ENCODE data around the gene ALDH2.
"Not testable (repeated sequence)": the region's sequence is repeated elsewhere in the genome, so short reads cannot be mapped to it uniquely, and the experiment has no call there.

Gene ALDH2

DNA sequence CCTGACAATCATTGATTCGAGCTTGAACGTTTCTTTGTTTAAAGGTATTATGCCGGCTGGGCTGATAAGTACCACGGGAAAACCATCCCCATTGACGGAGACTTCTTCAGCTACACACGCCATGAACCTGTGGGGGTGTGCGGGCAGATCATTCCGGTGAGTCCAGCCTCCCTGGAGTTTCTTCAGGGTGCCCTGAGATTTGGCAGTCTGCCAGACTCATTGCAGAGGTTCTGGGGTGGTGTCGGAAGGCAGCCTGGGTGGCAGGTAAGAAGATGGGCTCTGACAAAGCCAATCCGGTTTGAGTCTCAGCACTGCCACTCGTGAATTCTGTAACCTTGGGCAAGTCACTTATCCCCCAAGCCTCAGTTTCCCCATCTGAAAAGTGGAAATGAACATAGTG, 23.0 kb downstream of the ALDH2 start:
- no peak for DNase-seq (ENCODE audit: low read depth)

DNA sequence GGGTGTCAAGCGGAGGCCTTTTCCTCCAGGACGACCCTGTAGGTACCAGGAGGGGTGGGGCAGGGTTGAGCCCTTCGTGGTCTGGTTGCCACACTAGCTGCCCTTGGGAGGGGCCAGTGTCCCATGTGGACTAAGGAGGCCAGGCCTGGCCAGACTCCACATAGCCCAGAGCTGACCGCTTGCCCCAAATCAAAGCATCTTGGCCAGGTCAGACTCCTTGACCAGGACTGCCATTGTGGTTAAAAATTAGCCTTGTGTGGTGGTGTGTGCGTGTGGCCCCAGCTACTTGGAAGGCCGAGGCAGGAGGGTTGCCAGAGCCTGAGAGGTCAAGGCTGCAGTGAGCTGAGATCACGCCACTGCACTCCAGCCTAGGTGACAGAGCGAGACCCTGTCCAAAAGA, 24.8 kb downstream of the ALDH2 start:
- DNase-seq (ENCODE audit: low read depth) = no peak

DNA sequence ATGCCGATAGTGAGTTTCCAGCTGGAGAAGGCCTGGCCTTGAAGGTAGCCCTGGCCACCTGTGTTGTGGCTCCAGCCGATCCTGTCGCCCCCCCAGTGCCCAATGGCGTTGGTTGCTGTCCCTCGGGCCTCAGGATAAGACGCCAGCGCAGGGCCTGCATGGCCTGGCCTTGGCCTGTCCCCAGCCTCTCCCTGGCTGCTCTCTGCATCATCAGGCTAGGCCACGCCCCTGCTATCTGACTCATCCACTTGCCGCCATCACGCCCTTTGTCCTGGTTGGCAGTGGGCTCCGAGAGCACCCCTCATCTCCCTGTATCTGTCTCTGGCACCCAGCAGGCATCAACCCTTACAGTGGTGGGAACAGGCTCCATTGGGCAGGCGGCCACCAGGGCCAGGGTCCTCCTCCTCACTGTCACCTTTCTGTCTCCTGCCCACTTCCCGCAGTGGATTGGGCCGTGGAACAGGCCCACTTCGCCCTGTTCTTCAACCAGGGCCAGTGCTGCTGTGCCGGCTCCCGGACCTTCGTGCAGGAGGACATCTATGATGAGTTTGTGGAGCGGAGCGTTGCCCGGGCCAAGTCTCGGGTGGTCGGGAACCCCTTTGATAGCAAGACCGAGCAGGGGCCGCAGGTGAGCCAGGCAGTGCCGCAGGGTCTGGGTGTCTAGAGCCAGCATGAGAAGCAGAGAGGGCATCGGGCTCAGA, 25.6 kb downstream of the ALDH2 start:
- DNase-seq (ENCODE audit: low read depth) = no peak

DNA sequence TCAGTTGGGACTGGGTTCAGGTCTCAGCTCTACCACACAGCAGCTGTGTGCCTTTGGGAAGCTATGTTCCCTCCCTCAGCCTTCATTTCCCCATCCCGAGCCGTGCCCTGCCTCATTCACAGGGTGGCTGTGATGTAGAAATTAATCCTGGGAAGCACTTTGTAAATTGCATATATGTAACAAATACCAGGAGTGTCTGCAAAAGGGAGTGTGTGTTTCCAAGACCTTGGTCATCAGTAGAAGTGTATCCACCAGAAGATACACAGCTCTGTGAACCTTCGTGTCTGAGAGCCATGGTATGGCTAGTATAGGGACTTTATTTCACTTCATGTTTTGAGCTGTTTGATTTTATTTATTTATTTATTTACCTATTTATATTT, 26.1 kb downstream of the ALDH2 start:
- no peak for DNase-seq (ENCODE audit: low read depth)

DNA sequence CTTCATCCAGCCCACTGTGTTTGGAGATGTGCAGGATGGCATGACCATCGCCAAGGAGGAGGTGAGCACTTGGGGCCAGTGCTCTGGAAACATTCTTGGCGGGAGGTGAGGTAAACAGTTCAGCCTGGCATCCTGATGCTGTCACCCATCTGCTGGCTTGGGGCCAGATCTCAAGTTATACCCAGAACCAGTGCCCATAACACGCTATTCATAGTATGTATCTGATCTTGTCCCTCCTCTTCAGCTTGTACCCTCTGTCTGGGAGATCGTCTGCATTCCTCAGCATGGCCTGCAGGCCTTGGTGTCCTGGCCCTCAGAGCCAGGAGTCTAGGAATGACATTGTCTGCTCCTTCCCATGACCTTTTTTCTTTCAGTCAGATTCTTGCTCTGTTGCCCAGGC, 31.4 kb downstream of the ALDH2 start:
- no peak for DNase-seq (ENCODE audit: low read depth)

DNA sequence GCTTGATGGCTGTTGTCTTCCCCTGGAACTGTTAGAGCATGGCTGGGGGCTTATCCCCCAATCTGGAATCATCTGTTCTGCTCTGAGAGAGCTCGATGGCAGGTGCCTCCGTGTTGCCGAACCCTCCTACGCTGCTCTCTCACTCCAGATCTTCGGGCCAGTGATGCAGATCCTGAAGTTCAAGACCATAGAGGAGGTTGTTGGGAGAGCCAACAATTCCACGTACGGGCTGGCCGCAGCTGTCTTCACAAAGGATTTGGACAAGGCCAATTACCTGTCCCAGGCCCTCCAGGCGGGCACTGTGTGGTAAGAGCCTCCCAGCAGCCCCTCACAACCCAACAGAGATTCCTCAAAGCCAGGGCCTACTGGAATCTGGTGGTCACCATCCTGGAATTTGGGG, 33.0 kb downstream of the ALDH2 start:
- DNase-seq (ENCODE audit: low read depth) = no peak

DNA sequence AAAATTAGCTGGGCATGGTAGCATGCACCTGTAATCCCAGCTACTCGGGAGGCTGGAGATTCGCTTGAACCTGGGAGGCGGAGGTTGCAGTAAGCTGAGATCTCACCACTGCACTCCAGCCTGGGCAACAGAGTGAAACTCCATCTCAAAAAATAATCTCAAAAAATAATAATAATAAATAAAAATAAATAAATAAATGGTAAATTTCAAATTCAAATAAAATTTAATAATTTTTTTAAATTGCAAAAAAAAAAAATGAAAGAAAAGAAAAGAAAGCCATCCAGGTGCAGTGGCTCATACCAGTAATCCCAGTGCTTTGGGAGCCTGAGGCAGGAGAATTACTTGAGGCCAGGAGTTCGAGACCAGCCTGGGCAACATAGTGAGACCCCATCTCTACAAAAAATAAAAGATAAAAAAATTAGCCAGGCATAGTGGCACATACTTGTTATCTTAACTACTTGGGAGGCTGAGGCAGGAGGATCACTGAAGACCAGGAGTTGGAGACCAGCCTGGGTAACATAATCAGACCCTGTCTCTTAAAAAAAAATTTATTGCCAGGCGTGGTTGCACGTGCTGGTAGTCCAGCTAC, 36.4 kb downstream of the ALDH2 start:
- DNase-seq (ENCODE audit: low read depth) = no peak

DNA sequence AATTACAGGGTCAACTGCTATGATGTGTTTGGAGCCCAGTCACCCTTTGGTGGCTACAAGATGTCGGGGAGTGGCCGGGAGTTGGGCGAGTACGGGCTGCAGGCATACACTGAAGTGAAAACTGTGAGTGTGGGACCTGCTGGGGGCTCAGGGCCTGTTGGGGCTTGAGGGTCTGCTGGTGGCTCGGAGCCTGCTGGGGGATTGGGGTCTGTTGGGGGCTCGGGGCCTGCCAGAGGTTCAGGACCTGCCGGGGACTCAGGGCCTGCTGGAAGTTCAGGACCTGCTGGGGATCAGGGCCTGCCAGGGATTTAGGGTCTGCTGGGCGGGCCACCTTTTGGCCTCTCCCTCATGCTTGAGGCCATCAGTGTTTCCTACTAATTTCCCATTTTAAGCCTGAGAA, 37.1 kb downstream of the ALDH2 start:
- DNase-seq (ENCODE audit: low read depth) = no peak

DNA sequence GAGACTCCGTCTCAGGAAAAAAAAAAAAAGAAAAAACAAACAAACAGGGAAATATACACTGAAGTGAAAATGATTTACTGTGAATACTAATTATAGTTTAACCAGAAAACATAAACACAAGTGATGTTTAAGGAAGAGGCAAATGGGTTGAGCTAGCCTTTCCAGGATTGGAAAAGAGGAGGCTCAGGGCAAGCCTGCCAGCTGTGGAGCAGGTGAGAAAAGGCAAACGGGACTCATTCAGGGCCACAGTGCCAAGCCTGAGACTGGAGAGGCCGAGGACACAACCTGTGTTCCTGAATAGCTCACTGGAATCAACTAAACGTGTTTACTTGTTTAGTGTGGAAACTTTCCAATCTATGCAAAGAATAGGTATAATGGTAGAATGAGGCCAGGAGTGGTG, 39.6 kb downstream of the ALDH2 start:
- no peak for DNase-seq (ENCODE audit: low read depth)

DNA sequence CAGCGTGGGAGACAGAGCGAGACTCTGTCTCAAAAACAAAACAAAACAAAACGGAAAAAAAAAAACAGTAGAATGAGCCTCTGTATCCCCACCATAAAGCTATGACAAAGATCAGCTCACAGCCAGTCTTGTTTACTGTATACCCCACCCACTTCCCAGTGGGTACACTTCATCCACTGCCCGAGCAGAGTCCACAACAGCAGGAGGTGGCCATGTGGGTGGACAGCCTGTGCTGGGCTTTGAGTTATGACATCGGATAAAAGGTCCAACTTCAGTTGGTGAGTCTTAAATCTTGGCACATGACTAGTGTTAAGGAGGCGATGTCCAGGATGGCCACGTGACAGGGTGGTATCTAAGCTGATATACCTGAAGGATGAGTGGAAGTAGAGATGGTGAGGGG, 40.5 kb downstream of the ALDH2 start:
- DNase-seq (ENCODE audit: low read depth) = no peak

DNA sequence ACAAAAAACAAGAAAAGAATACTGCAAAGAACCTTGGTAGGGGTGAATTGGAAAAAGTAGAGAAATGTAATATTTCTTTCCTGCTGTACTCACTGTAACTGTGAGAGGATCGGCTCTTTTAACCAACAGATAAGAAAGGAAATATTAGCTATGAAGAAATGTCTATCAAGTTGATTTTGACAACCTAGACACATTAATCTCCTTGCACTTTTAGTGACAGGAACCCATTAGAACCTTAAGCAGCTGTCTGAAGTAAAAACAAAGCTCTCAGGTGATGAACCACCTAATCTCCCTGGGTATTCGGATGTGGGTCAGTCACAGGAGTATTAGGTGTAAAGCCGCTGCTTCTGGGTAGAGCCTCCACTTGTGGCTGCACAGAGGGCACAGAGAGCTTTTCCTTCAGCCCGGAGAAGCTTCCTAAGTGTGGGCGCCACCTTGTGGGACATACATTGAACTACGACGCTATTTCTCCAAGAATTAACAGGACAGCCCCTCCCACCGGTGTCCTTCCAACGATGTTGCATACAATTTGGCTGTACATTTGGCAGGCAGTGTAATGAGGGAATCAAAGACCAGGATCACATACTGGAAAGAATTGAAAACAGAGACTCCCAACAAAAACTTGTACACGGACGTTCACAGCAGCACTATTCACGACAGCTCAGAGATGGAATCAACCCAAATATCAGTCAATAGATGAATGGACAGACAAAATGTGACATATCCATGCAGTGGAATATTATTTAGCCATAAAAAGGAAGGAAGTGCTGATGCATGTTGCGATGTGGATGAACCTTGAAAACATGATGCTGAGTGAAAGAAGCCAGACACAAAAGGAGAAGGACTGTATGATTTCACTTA, 46.4 kb downstream of the ALDH2 start:
- DNase-seq (ENCODE audit: low read depth) = peak; percentile 56

DNA sequence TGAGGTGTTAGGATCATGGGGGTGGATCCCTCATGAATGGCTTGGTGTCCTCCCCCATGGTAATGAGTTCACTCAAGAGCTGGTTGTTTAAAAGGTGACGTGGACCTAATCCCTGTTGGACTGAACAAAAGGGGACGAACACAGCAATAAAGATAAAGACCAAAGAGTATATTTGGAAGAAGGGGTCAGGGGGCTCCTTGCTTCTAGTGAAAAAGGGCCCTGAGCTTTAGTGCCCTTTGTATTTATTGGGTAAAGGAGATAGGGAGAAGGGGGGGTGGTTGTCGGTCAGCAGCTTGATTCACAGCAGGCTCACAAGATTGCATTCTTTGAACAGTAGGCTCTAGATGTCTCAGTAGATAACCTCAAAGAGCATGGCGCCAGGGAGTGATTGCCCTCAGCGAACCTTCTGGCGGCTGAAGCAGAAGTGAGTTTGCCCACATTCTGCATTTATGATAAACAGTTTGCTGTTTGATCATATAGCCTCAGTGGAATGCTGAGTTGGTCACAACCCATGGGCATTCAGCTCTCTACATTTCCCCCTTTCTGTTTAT, 49.4 kb downstream of the ALDH2 start:
- no peak for DNase-seq (ENCODE audit: low read depth)

DNA sequence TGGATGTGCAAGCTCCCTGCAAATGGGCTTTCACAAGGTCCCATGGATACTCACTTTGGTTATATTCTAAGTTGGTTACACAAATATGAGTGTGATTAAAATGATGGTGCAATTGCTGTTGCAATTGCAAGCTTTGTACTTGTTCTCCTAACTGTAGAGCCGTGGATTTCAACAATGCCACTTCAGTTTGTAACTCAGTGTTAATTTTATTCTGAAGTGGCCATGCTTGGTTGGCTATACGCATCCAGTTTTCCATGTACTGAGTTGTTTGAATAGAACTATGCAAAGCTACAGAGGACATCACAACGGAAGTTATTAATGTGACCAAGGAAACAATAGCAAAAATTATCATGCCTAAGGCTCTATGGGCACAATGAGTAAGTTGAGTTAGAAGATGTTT, 50.2 kb downstream of the ALDH2 start:
- not testable (repeated sequence) for DNase-seq (ENCODE audit: low read depth)

DNA sequence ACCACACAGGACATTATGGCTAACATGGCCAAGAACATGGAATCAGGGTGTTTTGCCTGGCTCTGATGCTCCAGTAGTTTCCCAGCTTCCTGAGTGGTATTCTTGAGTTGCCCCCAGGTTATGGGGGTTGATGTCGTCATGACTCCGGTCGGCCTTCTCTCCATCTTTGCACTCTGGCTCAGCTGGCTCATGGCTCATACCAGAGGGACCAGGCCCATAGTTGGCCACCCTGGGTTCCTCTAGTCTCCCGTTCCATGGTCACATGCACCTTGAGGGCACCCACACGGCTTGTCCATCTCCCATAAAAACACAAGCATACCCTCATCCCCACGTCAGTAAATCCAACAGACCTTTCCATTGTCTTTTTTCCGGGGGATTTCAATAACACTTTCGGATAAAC, 51.6 kb downstream of the ALDH2 start:
- DNase-seq (ENCODE audit: low read depth) = no peak

DNA sequence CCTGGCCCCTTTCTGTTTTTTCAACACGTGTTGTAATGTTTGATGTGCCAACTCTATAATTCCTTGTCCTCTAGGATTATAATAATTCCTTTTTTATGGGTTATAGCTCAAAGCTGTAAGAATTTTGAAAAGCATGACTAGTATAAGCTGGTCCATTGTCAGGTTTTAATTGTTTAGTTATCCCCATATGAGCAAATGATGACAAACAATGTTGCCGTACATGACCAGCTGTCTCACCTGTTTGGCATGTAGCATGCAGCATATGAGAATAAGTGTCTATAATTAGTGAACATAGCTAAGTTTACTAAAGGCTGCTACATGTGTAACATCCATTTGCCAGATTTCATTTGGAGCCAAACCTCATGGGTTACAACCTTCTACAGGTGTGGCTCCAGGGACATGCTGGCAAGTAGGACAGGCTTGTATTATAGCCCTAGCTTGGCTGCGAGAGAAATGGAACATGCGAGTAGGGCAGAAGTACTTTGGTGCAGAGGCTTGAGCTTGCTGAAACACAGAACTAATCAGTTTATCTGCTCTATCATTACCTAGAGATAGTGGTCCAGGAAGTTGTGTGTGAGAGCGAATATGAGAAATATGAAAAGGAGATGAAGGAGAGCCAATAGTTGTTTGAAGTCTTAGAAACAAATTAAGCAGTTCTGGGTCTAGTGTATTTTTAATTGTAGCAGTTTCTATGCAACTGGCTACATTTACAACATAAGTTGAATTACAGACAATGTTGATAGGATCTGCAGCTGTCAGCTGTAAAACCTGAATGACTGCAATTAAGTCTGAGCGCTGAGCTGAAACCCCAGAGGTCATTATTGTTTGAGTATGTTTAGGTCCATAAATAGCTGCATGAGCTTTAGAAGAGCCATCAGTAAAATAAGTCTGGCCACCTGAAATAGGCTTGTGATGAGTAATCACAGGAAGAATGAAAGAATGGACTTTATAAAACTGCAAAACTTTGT, 52.7 kb downstream of the ALDH2 start:
- DNase-seq (ENCODE audit: low read depth) = no peak

DNA sequence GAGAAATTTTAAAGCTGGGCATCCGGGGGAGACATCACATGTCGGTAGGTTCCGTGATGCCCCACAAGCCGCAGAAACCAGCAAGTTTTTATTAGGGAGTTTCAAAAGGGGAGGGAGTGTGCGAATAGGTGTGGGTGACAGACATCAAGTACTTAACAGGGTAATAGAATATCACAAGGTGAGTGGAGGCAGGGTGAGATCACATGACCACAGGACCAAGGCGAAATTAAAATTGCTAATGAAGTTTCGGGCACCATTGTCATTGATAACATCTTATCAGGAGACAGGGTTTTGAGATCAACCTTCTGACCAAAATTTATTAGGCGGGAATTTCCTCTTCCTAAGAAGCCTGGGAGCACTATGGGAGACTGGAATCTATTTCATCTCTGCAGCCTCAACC, 54.1 kb downstream of the ALDH2 start:
- not testable (repeated sequence) for DNase-seq (ENCODE audit: low read depth)

DNA sequence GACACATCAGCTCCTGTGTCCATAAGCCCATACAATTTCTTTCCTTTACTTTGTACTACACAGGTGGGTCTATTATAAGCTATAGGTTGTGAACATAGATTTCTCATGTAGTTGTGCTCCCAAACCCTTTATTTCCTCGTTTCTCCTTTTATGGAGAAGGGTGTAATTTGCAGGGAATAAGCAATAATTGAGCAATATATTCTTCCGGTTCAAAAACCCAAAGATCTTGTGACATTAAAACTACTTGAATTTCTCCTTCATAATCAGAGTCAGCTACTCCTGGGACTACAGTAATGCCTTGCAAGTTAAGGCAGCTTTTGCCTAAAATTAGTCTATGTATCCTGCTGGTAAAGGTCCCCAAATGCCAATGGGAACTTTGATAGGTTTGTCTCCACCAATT, 56.2 kb downstream of the ALDH2 start:
- DNase-seq (ENCODE audit: low read depth) = no peak

DNA sequence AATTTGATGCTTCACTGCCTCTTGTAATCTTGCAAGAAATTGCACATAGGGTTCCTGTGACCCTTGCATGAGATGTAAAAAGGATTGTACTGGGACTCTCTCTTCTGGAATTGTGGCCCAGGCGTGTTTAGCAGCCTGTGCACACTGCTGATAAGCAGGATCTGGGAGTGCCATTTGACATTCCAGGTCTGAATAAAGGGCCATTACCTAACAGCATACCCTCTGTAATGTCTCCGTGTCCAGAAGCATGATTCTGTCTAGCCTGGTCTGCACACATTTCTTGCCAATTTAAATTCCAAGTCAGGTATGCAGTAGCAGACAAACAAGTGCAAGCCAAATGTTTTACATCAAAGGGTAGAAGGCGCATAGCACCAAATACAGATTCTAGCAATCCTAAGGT, 57.2 kb downstream of the ALDH2 start:
- DNase-seq (ENCODE audit: low read depth) = no peak

DNA sequence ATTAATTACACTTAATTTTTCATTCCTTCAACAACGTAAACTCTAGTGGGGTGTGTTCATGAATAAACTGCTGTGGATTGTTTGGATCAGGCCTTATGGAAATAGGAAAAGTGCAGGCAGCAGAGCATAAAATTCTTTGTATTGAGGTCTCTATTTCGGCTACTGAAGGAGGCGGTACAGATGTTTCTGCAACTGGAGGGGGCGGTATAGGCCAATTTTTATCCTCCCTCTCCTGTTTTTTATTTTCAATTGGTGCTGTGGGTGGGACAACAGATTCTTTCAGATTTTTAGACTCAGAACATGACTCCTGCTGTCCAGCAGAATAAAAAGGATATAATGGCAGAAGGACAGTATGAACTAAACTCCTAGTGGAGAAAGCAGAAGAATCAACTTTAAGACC, 57.6 kb downstream of the ALDH2 start:
- DNase-seq (ENCODE audit: low read depth) = not testable (repeated sequence)

DNA sequence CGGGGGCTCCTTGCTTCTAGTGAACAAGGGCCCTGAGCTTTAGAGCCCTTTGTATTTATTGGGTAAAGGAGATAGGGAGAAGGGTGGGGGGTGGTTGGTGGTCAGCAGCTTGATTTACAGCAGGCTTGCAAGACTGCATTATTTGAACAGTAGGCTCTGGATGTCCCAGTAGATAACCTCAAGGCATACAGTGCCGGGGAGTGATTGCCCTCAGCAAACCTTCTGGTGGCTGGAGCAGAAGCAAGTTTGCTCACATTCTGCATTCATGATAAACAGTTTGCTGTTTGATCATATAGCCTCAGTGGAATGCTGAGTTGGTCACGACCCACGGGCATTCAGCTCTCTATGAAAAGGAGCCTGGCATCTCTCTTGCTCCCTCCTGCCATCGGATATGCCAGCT, 58.8 kb downstream of the ALDH2 start:
- no peak for DNase-seq (ENCODE audit: low read depth)

DNA sequence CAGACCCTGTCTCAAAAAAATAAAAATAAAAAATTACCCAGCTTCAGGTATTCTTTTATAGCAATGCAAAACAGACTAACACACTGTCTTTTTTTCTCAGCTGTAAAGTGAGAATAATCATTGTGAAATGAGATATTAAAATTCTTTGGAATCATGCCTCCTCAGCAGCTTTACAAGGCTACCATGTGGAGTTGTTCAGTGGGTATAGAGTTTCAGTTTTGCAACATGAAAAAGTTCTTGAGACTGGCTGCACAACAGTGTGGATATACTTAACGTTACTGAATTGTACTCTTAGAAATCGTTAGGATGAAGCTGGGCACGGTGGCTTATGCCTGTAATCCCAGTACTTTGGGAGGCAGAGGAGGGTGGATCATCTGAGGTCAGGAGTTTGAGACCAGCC, 59.6 kb downstream of the ALDH2 start:
- DNase-seq (ENCODE audit: low read depth) = no peak

DNA sequence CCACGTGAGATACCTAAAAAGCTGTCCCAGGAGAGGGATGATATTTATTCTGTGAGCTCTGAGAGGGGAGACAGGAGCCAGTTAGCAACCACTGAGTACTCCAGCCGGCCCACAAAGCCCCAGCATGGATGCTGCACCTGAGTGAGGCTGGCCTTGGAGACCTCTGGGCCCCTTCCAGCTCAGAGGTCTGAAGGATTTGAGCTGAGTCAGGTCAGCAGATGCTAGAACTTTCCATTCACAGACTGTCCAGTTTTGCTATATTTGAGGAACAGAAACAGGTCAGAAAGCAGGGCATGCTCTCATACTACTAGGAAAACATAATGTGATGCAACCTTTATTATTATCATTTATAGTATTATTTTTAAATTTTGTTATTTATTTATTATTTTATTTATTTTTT, 60.3 kb downstream of the ALDH2 start:
- DNase-seq (ENCODE audit: low read depth) = no peak
